A549 (cell line): Measurements from ENCODE around the gene MRM3.
"Not testable (repeated sequence)": the region's sequence is repeated elsewhere in the genome, so short reads cannot be mapped to it uniquely, and the experiment has no call there.

Experiments used
- CEBPB ChIP-seq, 2 experiments: fragments of >200 bp in 1 of 2; sonication (Bioruptor Twin) in 1 of 2; formaldehyde crosslinking in 1 of 2; IDR thresholded peaks; 2 replicates each; pipeline ENCODE4 v1.6.1; 2012 to 2016
- CHD2 ChIP-seq: fragments of 150-350 bp; IDR thresholded peaks from 2 replicates; pipeline ENCODE4 v1.6.1; 2014; ENCODE audit warnings: low read length; ENCODE audit not compliant: partially characterized antibody
- CTCF ChIP-seq: fragments of >200 bp; sonication (Bioruptor Twin); formaldehyde crosslinking; IDR thresholded peaks from 3 replicates; pipeline ENCODE4 v1.5.1; 2016
- POLR2A ChIP-seq: IDR thresholded peaks from 2 replicates; pipeline ENCODE4 v1.6.1; 2012; ENCODE audit warnings: mild to moderate bottlenecking, low read length
- RCOR1 ChIP-seq: fragments of 150-350 bp; IDR thresholded peaks from 2 replicates; pipeline ENCODE4 v1.6.1; 2014; ENCODE audit warnings: antibody characterized with exemption, low read length, low read depth

GRCh38 chr17:835721-836120 lies 53.6 kb downstream of the MRM3 start:
- TF ChIP-seq POLR2A; CHD2; CEBPB (IDR thresholded peaks at IDR 0.05); RCOR1; CTCF: not testable (repeated sequence)
